HL-60 (cell line): Measurements from ENCODE around the gene GKAP1.

Experiments
- DNase-seq, 2 experiments: peaks; one replicate each; pipeline ENCODE4 v3.0.0-alpha.2; 2010 to 2020; ENCODE audit warnings: low read depth in 1 of 2, low spot score in 1 of 2
- H3K27ac ChIP-seq: fragments of 250-450 bp; sonication (Bioruptor Pico); replicated peaks from 2 replicates; pipeline ENCODE4 v1.5.1; 2020; ENCODE audit warnings: mild to moderate bottlenecking, moderate library complexity
- H3K27me3 ChIP-seq: fragments of 250-450 bp; sonication (Bioruptor Pico); 2 replicates; pipeline ENCODE4 v1.5.1; 2021; ENCODE audit warnings: mild to moderate bottlenecking, moderate library complexity; ENCODE audit not compliant: insufficient read depth, poor library complexity, severe bottlenecking
- H3K4me3 ChIP-seq: replicated peaks from 2 replicates; pipeline ENCODE4 v1.5.1; 2011; ENCODE audit warnings: mild to moderate bottlenecking, control low read depth, low read length; ENCODE audit not compliant: insufficient read depth
- GABPA ChIP-seq: IDR thresholded peaks from 2 replicates; pipeline ENCODE4 v1.6.1; 2012; ENCODE audit warnings: low read depth
- POLR2AphosphoS5 ChIP-seq: IDR thresholded peaks from 2 replicates; pipeline ENCODE4 v1.6.1; 2012; ENCODE audit warnings: low read depth
- SPI1 ChIP-seq: IDR thresholded peaks from 2 replicates; pipeline ENCODE4 v1.6.1; 2012; ENCODE audit warnings: low read depth, mild to moderate bottlenecking, borderline replicate concordance
- TF ChIP-seq, protein P1 (sequence below): IDR thresholded peaks from 2 replicates; pipeline ENCODE4 v1.6.1; 2012; ENCODE audit warnings: low read depth; ENCODE audit not compliant: insufficient replicate concordance
- TF ChIP-seq, protein P2 (sequence below): IDR thresholded peaks from one replicate; pipeline ENCODE4 v1.5.1; 2011; ENCODE audit warnings: low read length, control low read depth, inconsistent platforms; ENCODE audit not compliant: insufficient read depth

Gene GKAP1

DNA sequence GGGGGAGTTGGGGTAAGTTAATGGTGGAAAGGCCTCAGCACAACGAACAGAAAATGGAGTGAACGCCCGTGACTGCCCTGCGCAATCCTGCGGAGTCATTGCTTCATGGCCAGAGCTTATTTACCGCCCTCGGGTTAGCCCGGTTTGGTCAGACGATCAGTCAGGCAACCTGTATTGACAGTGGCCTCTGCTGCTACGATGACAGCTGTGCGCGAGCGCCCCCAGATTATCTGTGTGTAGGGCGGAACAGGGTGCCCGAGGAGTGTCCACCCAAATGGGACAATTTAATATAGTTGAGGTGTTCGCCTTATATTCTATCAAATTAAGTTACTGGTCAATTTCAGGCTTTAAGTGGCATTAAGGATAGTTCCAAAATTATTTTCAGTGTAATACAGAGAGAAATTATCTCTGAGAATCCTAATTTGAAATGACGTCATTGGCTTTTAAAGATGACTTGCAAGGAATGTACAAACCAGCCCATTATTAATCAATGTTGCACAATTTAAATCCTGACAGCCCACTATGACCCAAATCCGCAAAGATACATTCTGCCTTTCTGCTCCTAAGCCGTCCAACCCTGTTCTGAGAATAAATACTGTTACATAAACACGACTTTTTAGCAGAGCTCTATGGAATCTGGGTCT lies 108.9 kb downstream of the GKAP1 start:
- Histone ChIP-seq H3K4me3 (peak overlapping the region; percentile 91), H3K27ac (peak overlapping the region; percentile 97), H3K27me3 (no peaks in the 10 kb centered on the region)
- TF ChIP-seq, protein P1, sequence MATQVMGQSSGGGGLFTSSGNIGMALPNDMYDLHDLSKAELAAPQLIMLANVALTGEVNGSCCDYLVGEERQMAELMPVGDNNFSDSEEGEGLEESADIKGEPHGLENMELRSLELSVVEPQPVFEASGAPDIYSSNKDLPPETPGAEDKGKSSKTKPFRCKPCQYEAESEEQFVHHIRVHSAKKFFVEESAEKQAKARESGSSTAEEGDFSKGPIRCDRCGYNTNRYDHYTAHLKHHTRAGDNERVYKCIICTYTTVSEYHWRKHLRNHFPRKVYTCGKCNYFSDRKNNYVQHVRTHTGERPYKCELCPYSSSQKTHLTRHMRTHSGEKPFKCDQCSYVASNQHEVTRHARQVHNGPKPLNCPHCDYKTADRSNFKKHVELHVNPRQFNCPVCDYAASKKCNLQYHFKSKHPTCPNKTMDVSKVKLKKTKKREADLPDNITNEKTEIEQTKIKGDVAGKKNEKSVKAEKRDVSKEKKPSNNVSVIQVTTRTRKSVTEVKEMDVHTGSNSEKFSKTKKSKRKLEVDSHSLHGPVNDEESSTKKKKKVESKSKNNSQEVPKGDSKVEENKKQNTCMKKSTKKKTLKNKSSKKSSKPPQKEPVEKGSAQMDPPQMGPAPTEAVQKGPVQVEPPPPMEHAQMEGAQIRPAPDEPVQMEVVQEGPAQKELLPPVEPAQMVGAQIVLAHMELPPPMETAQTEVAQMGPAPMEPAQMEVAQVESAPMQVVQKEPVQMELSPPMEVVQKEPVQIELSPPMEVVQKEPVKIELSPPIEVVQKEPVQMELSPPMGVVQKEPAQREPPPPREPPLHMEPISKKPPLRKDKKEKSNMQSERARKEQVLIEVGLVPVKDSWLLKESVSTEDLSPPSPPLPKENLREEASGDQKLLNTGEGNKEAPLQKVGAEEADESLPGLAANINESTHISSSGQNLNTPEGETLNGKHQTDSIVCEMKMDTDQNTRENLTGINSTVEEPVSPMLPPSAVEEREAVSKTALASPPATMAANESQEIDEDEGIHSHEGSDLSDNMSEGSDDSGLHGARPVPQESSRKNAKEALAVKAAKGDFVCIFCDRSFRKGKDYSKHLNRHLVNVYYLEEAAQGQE = peak; percentile 2
- peak; percentile 22; the same call in 1 of the 2 replicates for TF ChIP-seq POLR2AphosphoS5
- no peak for TF ChIP-seq SPI1
- DNase-seq = peak; percentile 78 to 87

DNA sequence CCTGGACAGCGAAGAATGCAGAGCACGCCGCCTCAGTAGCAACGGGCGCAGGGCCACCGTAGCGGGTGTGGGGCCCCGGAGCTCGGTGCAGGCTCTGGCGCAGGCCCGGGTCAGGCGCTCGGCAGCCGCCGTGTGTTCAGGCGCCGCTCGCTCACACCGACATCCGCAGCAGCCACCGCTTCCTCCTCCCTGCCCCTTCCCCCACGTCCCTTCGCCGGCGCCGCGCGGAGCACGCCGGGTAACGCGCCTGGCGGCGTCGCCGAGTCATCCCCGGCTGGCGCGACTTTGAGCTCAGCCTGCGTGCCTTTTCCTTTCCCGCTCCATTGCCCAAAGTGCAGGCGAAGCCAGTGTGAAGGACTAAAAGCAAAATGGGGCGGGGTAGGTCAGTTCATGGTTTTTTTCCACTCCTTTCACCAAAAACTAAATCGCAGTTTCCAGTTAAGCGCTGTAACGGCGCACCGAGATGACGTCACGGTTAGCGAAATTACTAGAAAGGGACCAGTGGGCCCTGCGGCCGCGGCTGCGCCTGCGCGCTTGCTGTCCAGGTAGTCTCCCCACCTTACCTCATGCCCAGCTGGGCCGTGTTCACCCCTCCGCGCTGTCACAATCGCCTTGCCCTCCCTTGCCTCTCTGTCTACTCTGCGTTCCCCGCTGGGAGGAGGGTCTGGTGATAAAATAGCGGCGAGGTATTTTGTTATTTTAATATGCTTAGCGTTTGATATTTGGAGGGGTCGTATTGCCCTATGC lies 109.6 kb downstream of the GKAP1 start, which contains the start of gene UBQLN1:
Gene UBQLN1, minus strand, starts transcription at position 191 of the 747 bp plus-strand sequence. CDS start 279 bp downstream, outside the sequence.
- TF ChIP-seq POLR2AphosphoS5 (peak; percentile 92), SPI1 (peak; percentile 53; the same call in 1 of the 2 replicates), GABPA (no peak)
- TF ChIP-seq, protein P1 = peak; percentile 46
- TF ChIP-seq, protein P2, sequence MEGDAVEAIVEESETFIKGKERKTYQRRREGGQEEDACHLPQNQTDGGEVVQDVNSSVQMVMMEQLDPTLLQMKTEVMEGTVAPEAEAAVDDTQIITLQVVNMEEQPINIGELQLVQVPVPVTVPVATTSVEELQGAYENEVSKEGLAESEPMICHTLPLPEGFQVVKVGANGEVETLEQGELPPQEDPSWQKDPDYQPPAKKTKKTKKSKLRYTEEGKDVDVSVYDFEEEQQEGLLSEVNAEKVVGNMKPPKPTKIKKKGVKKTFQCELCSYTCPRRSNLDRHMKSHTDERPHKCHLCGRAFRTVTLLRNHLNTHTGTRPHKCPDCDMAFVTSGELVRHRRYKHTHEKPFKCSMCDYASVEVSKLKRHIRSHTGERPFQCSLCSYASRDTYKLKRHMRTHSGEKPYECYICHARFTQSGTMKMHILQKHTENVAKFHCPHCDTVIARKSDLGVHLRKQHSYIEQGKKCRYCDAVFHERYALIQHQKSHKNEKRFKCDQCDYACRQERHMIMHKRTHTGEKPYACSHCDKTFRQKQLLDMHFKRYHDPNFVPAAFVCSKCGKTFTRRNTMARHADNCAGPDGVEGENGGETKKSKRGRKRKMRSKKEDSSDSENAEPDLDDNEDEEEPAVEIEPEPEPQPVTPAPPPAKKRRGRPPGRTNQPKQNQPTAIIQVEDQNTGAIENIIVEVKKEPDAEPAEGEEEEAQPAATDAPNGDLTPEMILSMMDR = no peak
- peak within 1 kb of the TSS; percentile 91 for H3K4me3 ChIP-seq
- H3K27ac ChIP-seq = peak within 1 kb of the TSS; percentile 97
- DNase-seq = peak; percentile 88 to 93
- no peaks in the 10 kb centered on the region for H3K27me3 ChIP-seq

DNA sequence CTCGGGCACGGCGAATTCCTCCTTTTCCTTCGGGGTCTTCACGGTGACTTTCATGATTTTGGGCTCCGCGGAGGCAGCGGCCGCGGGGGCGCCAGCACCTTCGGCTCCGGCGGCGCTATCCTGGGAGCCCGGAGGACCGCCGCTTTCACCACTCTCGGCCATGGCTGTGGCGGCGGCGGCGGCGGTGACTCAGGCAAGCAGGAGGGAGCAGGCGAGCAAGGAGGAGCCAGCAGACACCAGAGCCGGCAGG lies 110.1 kb downstream of the GKAP1 start:
- no peak for DNase-seq
- TF ChIP-seq SPI1 (no peak), POLR2AphosphoS5 (no peak), GABPA (no peak)
- TF ChIP-seq, protein P2 = no peak
- TF ChIP-seq, protein P1 = no peak
- Histone ChIP-seq H3K27ac (peak overlapping the region; percentile 97), H3K27me3 (no peaks in the 10 kb centered on the region), H3K4me3 (peak overlapping the region; percentile 91)
